ENCODE data around the gene NPTX1. TPM values are rescaled to one million over a fixed set of nuclear protein-coding genes. Genes with fewer than 3 reads are reported as not detected.

NPTX1 gene
- total and polyA plus RNA-seq, 2 of the 13 experiments (the other 11 are each of a cell fraction or from before 2014, with no cell fraction given), result 0.01 TPM; not detected in 1

GRCh38 chr17:80465327-80465974 lies 11.0 kb downstream of the NPTX1 start:
- H3K4me2 ChIP-seq (ENCODE audit: low read depth, low read length), result no peak overlapping the region
- peaks cover 25 to 90% of the 10 kb centered on the region in 2 experiments for H3K27me3 ChIP-seq (ENCODE audit: control insufficient read depth in 1 of 2, insufficient read depth in 2 of 2, low read length in 2 of 2)
- H3K4me3 ChIP-seq (replicated peaks in 1 of 3; ENCODE audit: insufficient read depth in 1 of 3, low read depth in 2 of 3, low read length in 3 of 3), result no peak overlapping the region
- ChIA-PET POLR2A (interaction anchor here (2.7 kb wide), 1 partner anchor 10 kb away, joined by 20 read pairs; no protein-coding TSS in a partner anchor), CTCF (ENCODE audit: low intra/inter-chr PET ratio, low total read pairs) (no interaction called here)
- DNase-seq (ENCODE audit: low spot score) (no peak), ATAC-seq (no peak), FAIRE-seq (no peak)
- in situ Hi-C loops (cut with HindIII; ENCODE audit: extremely low pct_ligation_motif_present, low pct_unique_long_range_greater_than_20kb), result no loop called here
- H3K27ac ChIP-seq (ENCODE audit: extremely low read length, insufficient read depth, low read length), result no peak overlapping the region
- intact Hi-C loops (cut with micrococcal nuclease; ENCODE audit: unreplicated experiment), result no loop called here
- no peak overlapping the region for H2AFZ ChIP-seq (ENCODE audit: low read length)
- H4K20me1 ChIP-seq (ENCODE audit: insufficient read depth, low read length), result no peaks in the 10 kb centered on the region; the same call in 1 of the 2 replicates
- H3K36me3 ChIP-seq (replicated peaks in 1 of 2; ENCODE audit: control insufficient read depth in 1 of 2, insufficient read depth in 2 of 2, low read length in 2 of 2), result no peaks in the 10 kb centered on the region
- no peaks in the 10 kb centered on the region for H3K9me3 ChIP-seq (ENCODE audit: low read length)
- WGBS (ENCODE audit: low lambda C conversion rate), result 36% methylated on average over 15 of the region's 20 CpGs
- H3K4me1 ChIP-seq (ENCODE audit: insufficient read depth, low read length), result no peaks in the 10 kb centered on the region
- no TSS peak for BruUV-seq (replicated peaks)
- H3K79me2 ChIP-seq (ENCODE audit: insufficient read depth, low read length), result no peaks in the 10 kb centered on the region
- no peak overlapping the region for H3K9ac ChIP-seq (ENCODE audit: insufficient read depth, low read depth, low read length)
- TF ChIP-seq ZSCAN29 (CRISPR knock-in tag; conservative IDR thresholded peaks at IDR 0.05), result no peak
- no peak for TF ChIP-seq GABPB1 (CRISPR knock-in tag; IDR thresholded peaks at IDR 0.05)
- TF ChIP-seq MLLT10 (CRISPR knock-in tag; IDR thresholded peaks at IDR 0.05), result no peak
- no peak for TF ChIP-seq ZNF639 (CRISPR knock-in tag; conservative IDR thresholded peaks at IDR 0.05)
- no peak for TF ChIP-seq ZFP37 (CRISPR knock-in tag; IDR thresholded peaks at IDR 0.05; ENCODE audit: borderline replicate concordance)
- TF ChIP-seq ZXDC (CRISPR knock-in tag; IDR thresholded peaks at IDR 0.05), result no peak
- no peak for TF ChIP-seq HINFP (CRISPR knock-in tag; IDR thresholded peaks at IDR 0.05; ENCODE audit: low read depth)
- no peak for TF ChIP-seq ZNF766 (CRISPR knock-in tag; IDR thresholded peaks at IDR 0.05; ENCODE audit: borderline replicate concordance)
- no peak for TF ChIP-seq BCL6 (CRISPR knock-in tag; IDR thresholded peaks at IDR 0.05)
- TF ChIP-seq ZNF543 (CRISPR knock-in tag; IDR thresholded peaks at IDR 0.05), result no peak
- no peak for TF ChIP-seq TEF (CRISPR knock-in tag; IDR thresholded peaks at IDR 0.05)
- no peak for TF ChIP-seq GLI4 (CRISPR knock-in tag; IDR thresholded peaks at IDR 0.05; ENCODE audit: borderline replicate concordance)
- TF ChIP-seq ZNF235 (CRISPR knock-in tag; IDR thresholded peaks at IDR 0.05; ENCODE audit: borderline replicate concordance), result no peak
- TF ChIP-seq PRDM4 (CRISPR knock-in tag; IDR thresholded peaks at IDR 0.05; ENCODE audit: borderline replicate concordance), result no peak
- no peak for TF ChIP-seq ZNF879 (CRISPR knock-in tag; IDR thresholded peaks at IDR 0.05)
- TF ChIP-seq HMG20B (CRISPR knock-in tag; conservative IDR thresholded peaks at IDR 0.05), result no peak
